GM18526 (cell line): Measurements from ENCODE around the gene SLC43A2.

Experiments used
- POLR2A ChIP-seq: IDR thresholded peaks from 3 replicates; pipeline ENCODE4 v1.6.1; 2011; ENCODE audit not compliant: insufficient read length; ENCODE audit errors: extremely low read depth

Gene SLC43A2

GRCh38 chr17:1645207-1646171 is 16.9 kb upstream of the SLC43A2 start, which contains the start of gene SCARF1:
TSS of gene SCARF1 (minus strand) at chr17:1645732. CDS start at chr17:1645697, 35 bp downstream.
- peak; percentile 24 for TF ChIP-seq POLR2A

DNA sequence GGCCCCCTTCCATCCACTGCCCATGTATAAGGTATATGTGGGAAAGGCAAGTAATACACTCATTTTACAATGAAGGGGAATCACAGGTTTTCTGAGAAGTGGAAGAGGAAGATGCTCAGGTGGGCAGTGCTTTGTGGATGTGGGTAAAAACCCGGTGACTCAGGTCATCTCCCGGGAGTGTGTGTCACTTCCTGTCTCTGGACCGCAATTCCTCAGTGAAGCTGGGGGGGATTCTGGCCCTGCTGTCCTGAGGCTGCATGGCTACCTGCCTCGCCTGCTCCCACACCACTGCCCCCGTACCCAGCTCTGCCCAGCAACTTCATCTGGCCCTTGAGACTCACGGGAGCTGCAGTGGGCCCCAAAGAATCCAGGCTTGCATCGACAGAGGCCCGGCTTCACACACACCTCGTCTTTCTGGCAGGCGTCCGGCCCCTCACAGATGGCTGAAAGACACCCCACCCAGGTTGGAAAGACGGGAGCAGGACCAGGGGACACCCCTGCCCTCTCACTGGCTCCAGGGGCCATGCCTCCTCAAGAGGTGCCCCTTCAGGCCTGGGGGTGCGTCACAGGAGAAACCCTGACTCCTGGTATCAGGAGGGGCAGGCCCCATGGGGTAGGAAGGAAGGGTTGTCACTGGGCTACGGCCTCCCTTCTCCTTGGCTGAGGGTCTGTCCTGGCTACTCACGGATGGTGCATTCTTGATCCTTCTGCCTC is 16.0 kb upstream of the SLC43A2 start:
- TF ChIP-seq POLR2A, result peak; percentile 54

GRCh38 chr17:1643999-1644492 is 15.4 kb upstream of the SLC43A2 start:
- TF ChIP-seq POLR2A, result no peak

GRCh38 chr17:1643293-1643998 is 14.8 kb upstream of the SLC43A2 start:
- TF ChIP-seq POLR2A, result peak; percentile 45

- no peak for TF ChIP-seq POLR2A
Observed at GRCh38 chr17:1641065-1641403, 12.4 kb upstream of the SLC43A2 start.

DNA sequence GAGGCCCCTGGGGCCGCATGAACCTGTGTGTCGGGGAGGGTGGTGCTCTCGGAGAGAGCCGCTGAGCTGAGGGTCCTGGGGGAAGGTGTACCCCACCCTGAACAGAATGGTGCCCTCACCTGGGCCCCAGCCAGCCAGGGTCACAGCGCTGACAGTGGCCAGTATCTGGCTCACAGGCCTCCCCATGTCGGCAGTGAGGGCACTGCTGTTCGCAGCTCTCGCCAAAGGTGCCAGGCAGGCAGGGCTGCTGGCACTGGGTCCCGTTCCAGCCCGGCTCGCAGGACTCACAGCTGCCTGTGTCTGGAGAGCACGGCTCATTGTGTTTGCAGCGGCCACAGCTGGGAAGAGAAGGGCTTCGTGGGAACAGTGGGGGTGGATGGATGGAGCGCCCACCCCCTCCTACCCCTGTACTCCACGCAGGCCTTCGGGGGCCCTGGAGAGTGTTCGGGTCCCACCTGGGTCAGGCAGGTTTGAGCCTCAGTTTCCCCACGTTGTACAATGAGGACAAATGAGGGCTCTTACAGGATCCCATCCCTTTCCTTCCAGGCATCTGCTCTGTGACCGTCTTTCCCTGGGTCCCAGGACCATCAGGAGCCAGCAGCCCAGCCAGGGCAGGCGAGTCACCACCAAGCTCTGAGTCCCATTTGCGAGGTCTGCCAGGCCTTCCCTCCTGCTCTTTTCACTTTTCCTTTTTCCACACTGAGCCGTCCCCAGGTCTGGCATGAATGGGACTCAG is 11.9 kb upstream of the SLC43A2 start:
- no peak for TF ChIP-seq POLR2A

DNA sequence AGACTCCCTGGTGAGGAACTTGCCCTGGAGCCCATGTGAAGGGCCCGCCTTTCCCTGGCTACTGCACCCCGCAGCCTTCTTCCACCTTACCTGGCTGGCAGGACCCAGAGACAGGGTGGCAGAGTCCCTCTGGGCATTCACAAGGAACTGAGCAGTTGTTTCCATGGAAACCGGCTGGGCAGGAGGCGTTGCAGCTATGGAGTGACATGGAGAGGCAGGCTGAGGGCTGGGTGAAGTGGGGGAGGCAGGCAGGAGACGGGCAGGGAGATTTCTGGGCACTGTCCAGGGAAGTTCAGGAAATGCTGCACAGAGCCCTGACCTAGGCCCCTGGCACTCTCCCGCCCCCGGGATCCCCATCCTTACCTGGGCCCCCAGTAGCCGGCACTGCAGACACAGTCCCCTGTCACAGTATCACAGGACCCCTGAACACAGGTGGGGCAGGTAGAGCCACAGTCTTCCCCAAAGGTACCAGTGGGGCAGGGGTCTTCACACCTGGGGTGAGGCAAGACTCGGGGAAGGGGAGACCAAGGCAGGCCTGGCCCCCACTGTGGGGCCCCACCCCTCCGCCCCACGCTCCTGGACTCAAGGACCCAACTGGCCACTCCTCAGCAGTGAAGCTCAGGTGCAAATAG is 11.0 kb upstream of the SLC43A2 start:
- no peak for TF ChIP-seq POLR2A

DNA sequence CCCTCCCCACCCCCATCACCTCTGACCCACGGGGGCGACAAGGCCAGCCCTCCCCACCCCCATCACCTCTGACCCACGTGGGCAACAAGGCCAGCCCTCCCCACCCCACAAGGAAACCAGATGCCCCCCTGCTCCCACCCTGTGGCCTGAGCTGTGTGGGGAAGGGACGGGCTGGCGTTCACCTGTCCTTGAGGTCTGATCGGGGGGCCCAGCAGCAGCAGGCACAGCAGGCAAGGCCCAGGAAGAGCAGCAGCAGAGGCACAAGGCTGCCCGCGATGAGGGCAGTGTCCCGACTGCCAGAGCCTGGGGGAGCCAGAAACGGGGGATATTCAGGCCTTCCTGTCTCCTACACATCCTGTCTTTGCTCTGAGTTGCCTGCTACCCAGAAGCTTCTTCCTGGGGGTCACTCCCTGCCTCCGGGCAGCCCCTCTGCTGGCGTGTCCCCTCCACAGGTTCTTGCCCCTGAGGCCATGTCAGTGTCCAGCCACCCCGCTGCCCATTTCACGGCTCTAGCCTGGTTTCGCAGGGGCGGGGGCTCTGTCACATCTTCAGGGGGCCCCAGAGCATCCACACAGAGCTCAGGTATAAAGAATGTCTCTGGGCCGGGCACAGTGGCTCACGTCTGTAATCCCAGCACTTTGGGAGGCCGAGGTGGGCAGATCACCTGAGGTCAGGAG is 10.1 kb upstream of the SLC43A2 start:
- TF ChIP-seq POLR2A, result no peak

GRCh38 chr17:1638171-1638590 is 9.5 kb upstream of the SLC43A2 start:
- TF ChIP-seq POLR2A, result no peak

DNA sequence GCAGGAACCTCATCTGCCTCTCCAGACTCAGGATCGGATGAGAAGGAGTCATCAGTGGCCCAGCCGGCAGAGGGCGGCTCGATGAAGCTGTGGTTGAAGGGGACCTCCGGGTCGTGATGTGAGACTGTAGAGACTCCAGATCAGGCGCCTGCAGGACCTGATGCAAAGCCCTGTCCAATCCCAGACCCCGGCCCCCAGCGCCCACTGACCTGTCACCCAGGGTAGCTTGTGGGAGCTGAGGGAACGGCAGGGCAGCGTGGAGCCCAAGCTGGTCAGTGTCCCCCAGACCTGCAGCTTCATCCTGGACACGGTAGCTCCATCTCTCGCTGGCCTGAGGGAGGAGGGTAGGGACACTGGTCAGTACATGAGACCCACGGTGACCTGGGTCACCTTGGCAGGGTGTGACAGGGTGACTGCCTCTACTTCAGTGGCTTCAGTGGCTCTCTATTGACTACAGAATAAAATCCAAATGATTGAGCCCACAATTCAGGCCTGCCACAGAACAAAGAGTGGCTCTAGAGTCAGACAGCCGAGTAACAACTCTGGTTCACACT is 8.2 kb upstream of the SLC43A2 start:
- TF ChIP-seq POLR2A, result no peak

- no peak for TF ChIP-seq POLR2A
Observed at GRCh38 chr17:1635675-1636465, 7.2 kb upstream of the SLC43A2 start.

- TF ChIP-seq POLR2A, result no peak
Observed at GRCh38 chr17:1634841-1635650, 6.4 kb upstream of the SLC43A2 start.
